HG03045 (cell line): ENCODE measurements around the gene MRPL58.
"Not testable (repeated sequence)": the region's sequence is repeated elsewhere in the genome, so short reads cannot be mapped to it uniquely, and the experiment has no call there.

ENCODE experiments used
- ATAC-seq: cut with Tn5 transposase; IDR thresholded peaks from one replicate; pipeline ENCODE4 v1.9.1; 2021; ENCODE audit warnings: mild to moderate bottlenecking, moderate library complexity; ENCODE audit not compliant: unreplicated experiment

Gene MRPL58

GRCh38 chr17:75012096-75012345 lies 449 bp upstream of the MRPL58 start:
- ATAC-seq, result no peak

- no peak for ATAC-seq
These were observed 656 bp downstream of the MRPL58 start for GRCh38 chr17:75013092-75013559.

GRCh38 chr17:75019146-75019545 lies 6.7 kb downstream of the MRPL58 start:
- ATAC-seq, result no peak

- ATAC-seq, result no peak
These were observed 7.2 kb downstream of the MRPL58 start for GRCh38 chr17:75019710-75020109.

GRCh38 chr17:75020331-75021110 lies 8.1 kb downstream of the MRPL58 start:
- no peak for ATAC-seq

GRCh38 chr17:75024686-75025397 lies 12.4 kb downstream of the MRPL58 start:
- ATAC-seq, result no peak

GRCh38 chr17:75025398-75025734 lies 12.9 kb downstream of the MRPL58 start:
- ATAC-seq, result not testable (repeated sequence)

- ATAC-seq, result not testable (repeated sequence)
These were observed 14.2 kb downstream of the MRPL58 start for GRCh38 chr17:75026650-75027049.

GRCh38 chr17:75030161-75030560 lies 17.7 kb downstream of the MRPL58 start:
- ATAC-seq, result no peak

GRCh38 chr17:75031972-75032719 lies 19.7 kb downstream of the MRPL58 start:
- ATAC-seq, result no peak

- no peak for ATAC-seq
These were observed 20.3 kb downstream of the MRPL58 start for GRCh38 chr17:75032720-75033280.

GRCh38 chr17:75033346-75034235 lies 21.1 kb downstream of the MRPL58 start:
- ATAC-seq, result peak; percentile 38

- peak; percentile 37 for ATAC-seq
These were observed 21.9 kb downstream of the MRPL58 start for GRCh38 chr17:75034236-75034908.

GRCh38 chr17:75036643-75037268 lies 24.3 kb downstream of the MRPL58 start:
- ATAC-seq, result no peak

- no peak for ATAC-seq
These were observed 26.8 kb downstream of the MRPL58 start for GRCh38 chr17:75039238-75039637.

GRCh38 chr17:75041656-75042280 lies 29.3 kb downstream of the MRPL58 start:
- ATAC-seq, result no peak

GRCh38 chr17:75043789-75044188 lies 31.3 kb downstream of the MRPL58 start:
- ATAC-seq, result not testable (repeated sequence)

- no peak for ATAC-seq
These were observed 32.2 kb downstream of the MRPL58 start for GRCh38 chr17:75044716-75045115.

GRCh38 chr17:75045946-75046406 lies 33.5 kb downstream of the MRPL58 start:
- not testable (repeated sequence) for ATAC-seq
